Measurements from ENCODE around the gene SERPING1.

Gene SERPING1

GRCh38 chr11:57567515-57568329 is 29.8 kb upstream of the SERPING1 start, which contains the start of gene UBE2L6:
Gene UBE2L6 (minus strand): TSS chr11:57567672. CDS start chr11:57567611, 61 bp downstream.
- no peaks in the 10 kb centered on the region for H3K36me3 ChIP-seq (ENCODE audit: insufficient read depth, low read depth, low read length)
- H3K9ac ChIP-seq (ENCODE audit: low read depth, low read length) = peak within 1 kb of the TSS; percentile 92
- H3K27me3 ChIP-seq (ENCODE audit: insufficient read depth, low read length) = peaks cover 5% of the 10 kb centered on the region
- peak within 1 kb of the TSS; percentile 75 for H3K4me3 ChIP-seq (ENCODE audit: low read length)
- no peak within 1 kb of the TSS for H3K27ac ChIP-seq (ENCODE audit: low read length)
- no peaks in the 10 kb centered on the region for H3K9me3 ChIP-seq (ENCODE audit: insufficient read depth, low read depth, low read length)
- peaks cover 9% of the 10 kb centered on the region for H3K4me1 ChIP-seq (ENCODE audit: insufficient read depth, low read length)

DNA sequence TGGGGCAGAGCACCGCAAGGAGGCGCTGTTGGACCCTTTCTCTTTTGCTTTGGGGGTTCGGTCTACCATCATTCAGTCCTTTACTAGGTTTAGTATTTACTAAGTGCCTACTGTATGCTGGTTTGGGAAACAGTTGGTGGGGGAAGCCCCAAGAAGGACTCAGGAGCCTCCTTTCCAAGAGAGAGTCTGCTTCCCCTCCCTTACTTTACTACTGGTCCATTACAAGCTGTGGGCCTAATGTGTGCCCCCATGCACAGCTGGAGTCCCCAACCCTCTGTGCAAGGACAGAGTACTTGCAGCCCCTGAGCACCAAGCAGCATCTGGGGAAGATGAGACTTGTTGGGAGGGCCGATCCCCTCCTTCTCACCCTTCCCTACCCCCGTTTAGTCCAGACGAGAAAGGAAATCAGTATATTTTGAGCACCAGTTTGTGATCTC is 29.1 kb upstream of the SERPING1 start:
- Histone ChIP-seq H3K9me3 (ENCODE audit: insufficient read depth, low read depth, low read length) (no peaks in the 10 kb centered on the region), H3K27me3 (ENCODE audit: insufficient read depth, low read length) (peaks cover 5% of the 10 kb centered on the region), H3K27ac (ENCODE audit: low read length) (no peak overlapping the region), H3K9ac (ENCODE audit: low read depth, low read length) (peak overlapping the region; percentile 92; the same call in 1 of the 2 replicates), H3K4me1 (ENCODE audit: insufficient read depth, low read length) (peaks cover 9% of the 10 kb centered on the region), H3K4me3 (ENCODE audit: low read length) (peak overlapping the region; percentile 75; the same call in 1 of the 2 replicates), H3K36me3 (ENCODE audit: insufficient read depth, low read depth, low read length) (no peaks in the 10 kb centered on the region)

DNA sequence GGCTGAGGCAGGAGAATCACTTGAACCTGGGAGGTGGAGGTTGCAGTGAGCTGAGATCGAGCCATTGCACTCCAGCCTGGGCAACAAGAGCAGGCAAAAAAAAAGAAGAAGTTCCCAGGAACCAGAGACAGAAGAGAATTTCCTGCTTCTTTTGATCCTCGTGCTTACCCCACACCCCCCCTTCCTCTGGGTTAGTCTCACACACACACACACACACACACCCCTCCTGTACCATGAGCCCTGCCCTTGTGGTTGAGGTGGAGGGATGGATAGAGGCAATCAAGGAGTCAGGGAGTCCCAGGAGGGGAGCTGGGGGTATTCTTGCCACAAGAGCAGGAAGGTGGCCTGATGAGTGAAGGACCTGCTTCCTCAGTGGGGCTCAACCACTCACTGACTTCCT is 25.9 kb upstream of the SERPING1 start:
- Histone ChIP-seq H3K9ac (ENCODE audit: low read depth, low read length) (no peak overlapping the region), H3K27ac (ENCODE audit: low read length) (no peak overlapping the region), H3K9me3 (ENCODE audit: insufficient read depth, low read depth, low read length) (no peaks in the 10 kb centered on the region), H3K36me3 (ENCODE audit: insufficient read depth, low read depth, low read length) (no peaks in the 10 kb centered on the region), H3K27me3 (ENCODE audit: insufficient read depth, low read length) (peaks cover 5% of the 10 kb centered on the region), H3K4me1 (ENCODE audit: insufficient read depth, low read length) (peaks cover 15% of the 10 kb centered on the region), H3K4me3 (ENCODE audit: low read length) (no peak overlapping the region)

DNA sequence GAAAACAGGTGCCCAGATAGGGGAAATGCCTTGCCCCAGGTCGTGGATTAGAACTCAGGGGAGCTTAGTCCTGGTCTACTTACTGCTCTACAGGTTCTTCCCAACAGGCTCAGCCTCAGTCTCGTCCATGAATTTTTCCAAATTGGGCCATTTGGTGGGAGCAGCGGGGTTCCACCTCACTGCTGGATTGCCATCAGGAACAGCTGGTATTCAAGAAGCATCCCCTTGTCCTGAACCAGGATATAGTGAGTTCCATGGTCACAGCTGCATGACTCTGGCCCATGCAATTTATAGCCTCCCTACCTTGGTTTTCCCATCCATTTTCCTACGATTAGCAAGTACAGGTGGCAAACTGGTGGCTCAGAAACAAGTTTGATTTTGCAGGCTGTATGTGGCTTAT is 23.4 kb upstream of the SERPING1 start:
- no peak overlapping the region for H3K9ac ChIP-seq (ENCODE audit: low read depth, low read length)
- H3K9me3 ChIP-seq (ENCODE audit: insufficient read depth, low read depth, low read length) = no peaks in the 10 kb centered on the region
- H3K36me3 ChIP-seq (ENCODE audit: insufficient read depth, low read depth, low read length) = no peaks in the 10 kb centered on the region
- 0 out of 2 replicates have a peak overlapping the region, but pooled peaks have one; percentile 3 for H3K4me3 ChIP-seq (ENCODE audit: low read length)
- H3K27me3 ChIP-seq (ENCODE audit: insufficient read depth, low read length) = no peaks in the 10 kb centered on the region
- no peak overlapping the region for H3K27ac ChIP-seq (ENCODE audit: low read length)
- peaks cover 15% of the 10 kb centered on the region for H3K4me1 ChIP-seq (ENCODE audit: insufficient read depth, low read length)

- peaks cover 4% of the 10 kb centered on the region; the same call in 1 of the 2 replicates for H3K4me1 ChIP-seq (ENCODE audit: insufficient read depth, low read length)
- no peaks in the 10 kb centered on the region for H3K9me3 ChIP-seq (ENCODE audit: insufficient read depth, low read depth, low read length)
- no peak overlapping the region; the same call in 1 of the 2 replicates for H3K9ac ChIP-seq (ENCODE audit: low read depth, low read length)
- no peaks in the 10 kb centered on the region for H3K36me3 ChIP-seq (ENCODE audit: insufficient read depth, low read depth, low read length)
- H3K27me3 ChIP-seq (ENCODE audit: insufficient read depth, low read length) = no peaks in the 10 kb centered on the region
- no peak overlapping the region for H3K27ac ChIP-seq (ENCODE audit: low read length)
- no peak overlapping the region for H3K4me3 ChIP-seq (ENCODE audit: low read length)
Observed at GRCh38 chr11:57584341-57584740, 13.1 kb upstream of the SERPING1 start.

GRCh38 chr11:57585301-57585700 is 12.2 kb upstream of the SERPING1 start:
- no peaks in the 10 kb centered on the region for H3K9me3 ChIP-seq (ENCODE audit: insufficient read depth, low read depth, low read length)
- no peaks in the 10 kb centered on the region for H3K27me3 ChIP-seq (ENCODE audit: insufficient read depth, low read length)
- no peak overlapping the region for H3K27ac ChIP-seq (ENCODE audit: low read length)
- H3K9ac ChIP-seq (ENCODE audit: low read depth, low read length) = no peak overlapping the region
- H3K4me1 ChIP-seq (ENCODE audit: insufficient read depth, low read length) = peaks cover 4% of the 10 kb centered on the region; the same call in 1 of the 2 replicates
- H3K36me3 ChIP-seq (ENCODE audit: insufficient read depth, low read depth, low read length) = no peaks in the 10 kb centered on the region
- H3K4me3 ChIP-seq (ENCODE audit: low read length) = no peak overlapping the region

GRCh38 chr11:57586711-57587245 is 10.7 kb upstream of the SERPING1 start:
- H3K27me3 ChIP-seq (ENCODE audit: insufficient read depth, low read length) = no peaks in the 10 kb centered on the region

DNA sequence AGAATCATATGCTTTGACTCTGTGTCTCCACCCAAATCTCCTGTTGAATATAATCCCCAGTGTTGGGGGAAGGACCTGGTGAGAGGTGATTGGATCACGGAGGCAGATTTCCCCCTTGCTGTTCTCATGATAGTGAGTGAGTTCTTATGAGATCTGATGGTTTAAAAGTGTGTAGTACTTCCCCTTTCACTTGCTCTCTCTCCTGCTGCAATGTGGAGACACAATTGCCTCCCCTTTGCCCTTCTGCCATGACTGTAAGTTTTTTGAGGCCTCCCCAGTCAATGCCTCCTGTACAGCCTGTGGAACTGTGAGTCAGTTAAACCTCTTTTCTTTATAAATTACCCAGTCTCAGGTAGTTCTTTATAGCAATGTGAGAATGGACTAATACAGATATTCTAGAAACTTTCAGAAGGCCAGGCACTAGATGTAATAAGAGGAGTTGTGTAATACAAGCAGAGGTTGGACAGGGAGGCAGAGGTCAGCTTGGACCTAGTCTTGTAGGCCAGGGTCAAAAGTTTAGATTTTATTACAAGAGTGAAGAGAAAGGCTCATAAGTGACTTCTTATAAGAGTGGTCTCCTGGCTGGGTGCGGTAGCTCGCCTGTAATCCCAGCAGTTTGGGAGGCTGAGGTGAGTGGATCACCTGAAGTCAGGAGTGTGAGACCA is 9.3 kb upstream of the SERPING1 start:
- H3K9ac ChIP-seq (ENCODE audit: low read depth, low read length) = no peak overlapping the region

More at GRCh38 chr11:57586711-57587245, 10.7 kb upstream of the SERPING1 start:
- H3K4me1 ChIP-seq (ENCODE audit: insufficient read depth, low read length) = peaks cover 4% of the 10 kb centered on the region; the same call in 1 of the 2 replicates
- H3K9ac ChIP-seq (ENCODE audit: low read depth, low read length) = no peak overlapping the region
- no peak overlapping the region for H3K27ac ChIP-seq (ENCODE audit: low read length)
- H3K9me3 ChIP-seq (ENCODE audit: insufficient read depth, low read depth, low read length) = no peaks in the 10 kb centered on the region
- no peak overlapping the region for H3K4me3 ChIP-seq (ENCODE audit: low read length)
- no peaks in the 10 kb centered on the region for H3K36me3 ChIP-seq (ENCODE audit: insufficient read depth, low read depth, low read length)

DNA sequence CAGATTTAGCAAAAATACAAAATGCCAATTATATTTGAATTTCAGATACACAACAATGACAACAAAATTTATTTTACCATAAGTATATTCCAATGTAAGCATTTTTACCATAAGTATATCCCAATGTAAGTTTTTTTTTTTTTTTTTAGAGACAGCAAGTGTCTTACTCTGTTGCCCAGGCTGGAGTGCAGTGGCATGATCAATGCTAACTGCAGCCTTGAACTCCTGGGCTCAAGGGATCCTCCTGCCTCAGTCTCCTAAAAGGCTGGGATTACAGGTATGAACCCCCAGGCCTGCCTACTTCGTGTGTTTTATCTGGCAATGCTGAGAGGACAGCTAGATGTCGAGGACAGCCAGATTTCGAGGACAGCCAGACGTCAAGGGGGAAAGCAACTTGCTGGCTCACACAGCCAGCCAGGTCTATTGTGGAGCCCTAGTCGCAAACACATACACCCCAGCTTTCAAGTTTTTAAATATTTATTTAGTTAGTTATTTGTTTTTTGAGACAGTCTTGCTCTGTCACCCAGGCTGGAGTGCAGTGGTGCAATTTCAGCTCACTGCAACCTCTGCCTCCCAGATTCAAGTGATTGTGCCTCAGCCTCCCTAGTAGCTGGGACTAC is 1.1 kb upstream of the SERPING1 start:
- Histone ChIP-seq H3K27ac (ENCODE audit: low read length) (no peak overlapping the region), H3K27me3 (ENCODE audit: insufficient read depth, low read length) (no peaks in the 10 kb centered on the region), H3K4me1 (ENCODE audit: insufficient read depth, low read length) (peaks cover 12% of the 10 kb centered on the region; the same call in 1 of the 2 replicates), H3K9me3 (ENCODE audit: insufficient read depth, low read depth, low read length) (no peaks in the 10 kb centered on the region), H3K9ac (ENCODE audit: low read depth, low read length) (no peak overlapping the region), H3K36me3 (ENCODE audit: insufficient read depth, low read depth, low read length) (0 out of 2 replicates have a peak, but pooled peaks cover 4% of the 10 kb centered on the region), H3K4me3 (ENCODE audit: low read length) (no peak overlapping the region)

More for the DNA sequence above, 9.3 kb upstream of the SERPING1 start:
- H3K4me1 ChIP-seq (ENCODE audit: insufficient read depth, low read length) = peaks cover 4% of the 10 kb centered on the region; the same call in 1 of the 2 replicates
- H3K36me3 ChIP-seq (ENCODE audit: insufficient read depth, low read depth, low read length) = no peaks in the 10 kb centered on the region
- no peak overlapping the region for H3K27ac ChIP-seq (ENCODE audit: low read length)
- no peaks in the 10 kb centered on the region for H3K27me3 ChIP-seq (ENCODE audit: insufficient read depth, low read length)
- H3K4me3 ChIP-seq (ENCODE audit: low read length) = no peak overlapping the region
- H3K9me3 ChIP-seq (ENCODE audit: insufficient read depth, low read depth, low read length) = no peaks in the 10 kb centered on the region

GRCh38 chr11:57597916-57598830 is 688 bp downstream of the SERPING1 start:
- H3K4me3 ChIP-seq (ENCODE audit: low read length) = peak overlapping the region; percentile 72
- H3K36me3 ChIP-seq (ENCODE audit: insufficient read depth, low read depth, low read length) = 0 out of 2 replicates have a peak, but pooled peaks cover 4% of the 10 kb centered on the region
- H3K27me3 ChIP-seq (ENCODE audit: insufficient read depth, low read length) = no peaks in the 10 kb centered on the region
- H3K9ac ChIP-seq (ENCODE audit: low read depth, low read length) = peak overlapping the region; percentile 75; the same call in 1 of the 2 replicates
- H3K9me3 ChIP-seq (ENCODE audit: insufficient read depth, low read depth, low read length) = no peaks in the 10 kb centered on the region
- peaks cover 12% of the 10 kb centered on the region; the same call in 1 of the 2 replicates for H3K4me1 ChIP-seq (ENCODE audit: insufficient read depth, low read length)
- H3K27ac ChIP-seq (ENCODE audit: low read length) = peak overlapping the region; percentile 77
